CD14-positive monocyte (primary cell): ENCODE measurements around the gene CEL. TPM values are rescaled to one million over a fixed set of nuclear protein-coding genes. Genes with fewer than 3 reads are reported as not detected.
"Not testable (repeated sequence)": the region's sequence is repeated elsewhere in the genome, so short reads cannot be mapped to it uniquely, and the experiment has no call there.

Source experiments
- DNase-seq, 3 donors: peaks; one replicate each; pipeline ENCODE4 v3.0.0-alpha.2; 2011 to 2022
- H2AFZ ChIP-seq: 2 replicates; pipeline ENCODE4 v1.6.0; 2012; ENCODE audit warnings: mild to moderate bottlenecking, low read depth, low read length, inconsistent platforms; ENCODE audit not compliant: insufficient read depth, poor library complexity, severe bottlenecking
- H3K27ac ChIP-seq, 2 donors: 1 replicate in 1 of 2; 2 replicates in 1 of 2; pipeline ENCODE4 v1.5.1; 2012 to 2013; ENCODE audit warnings: low read length in 2 of 2, control low read depth in 1 of 2, inconsistent platforms in 1 of 2, low read depth in 1 of 2, mild to moderate bottlenecking in 1 of 2
- H3K27me3 ChIP-seq, 2 donors: one replicate each; pipeline versions ENCODE4 v1.6.0 to v1.6.1; 2011 to 2013; ENCODE audit warnings: low read length in 2 of 2; ENCODE audit not compliant: control insufficient read depth in 2 of 2, insufficient read depth in 2 of 2
- H3K36me3 ChIP-seq, 2 donors: replicated peaks in 1 of 2; 1 replicate in 1 of 2; 2 replicates in 1 of 2; pipeline versions ENCODE4 v1.5.1 to v1.6.1; 2012 to 2013; ENCODE audit warnings: low read length in 2 of 2, control low read depth in 1 of 2, inconsistent platforms in 1 of 2, mild to moderate bottlenecking in 1 of 2; ENCODE audit not compliant: insufficient read depth in 2 of 2, control insufficient read depth in 1 of 2
- H3K4me1 ChIP-seq, 2 donors: 1 replicate in 1 of 2; 2 replicates in 1 of 2; pipeline versions ENCODE4 v1.5.1 to v1.6.1; 2012 to 2013; ENCODE audit warnings: low read length in 2 of 2, control low read depth in 1 of 2, inconsistent platforms in 1 of 2, mild to moderate bottlenecking in 1 of 2, moderate library complexity in 1 of 2; ENCODE audit not compliant: insufficient read depth in 2 of 2, control insufficient read depth in 1 of 2
- H3K4me2 ChIP-seq: replicated peaks from 2 replicates; pipeline ENCODE3; 2012; ENCODE audit warnings: low read length, moderate library complexity, mild to moderate bottlenecking; ENCODE audit not compliant: poor library complexity, severe bottlenecking; ENCODE audit errors: extremely low read depth
- H3K4me3 ChIP-seq, 3 experiments: fragments of 200-600 bp in 1 of 3; sonication (generic) in 1 of 3; replicated peaks in 1 of 3; 1 replicate in 2 of 3; 2 replicates in 1 of 3; pipeline ENCODE4 v1.5.1; 2011 to 2013; ENCODE audit warnings: low read length in 3 of 3, mild to moderate bottlenecking in 3 of 3, control low read depth in 2 of 3, low read depth in 2 of 3, inconsistent platforms in 1 of 3, moderate library complexity in 1 of 3
- H3K79me2 ChIP-seq: 2 replicates; pipeline ENCODE4 v1.6.0; 2012; ENCODE audit warnings: mild to moderate bottlenecking, control low read depth, inconsistent platforms, low read length, moderate library complexity; ENCODE audit not compliant: insufficient read depth
- H3K9ac ChIP-seq: 2 replicates; pipeline ENCODE4 v1.6.0; 2017; ENCODE audit warnings: low read length, mild to moderate bottlenecking; ENCODE audit not compliant: insufficient read depth, poor library complexity, severe bottlenecking
- H3K9me3 ChIP-seq, 2 donors: replicated peaks in 1 of 2; 1 replicate in 1 of 2; 2 replicates in 1 of 2; pipeline versions ENCODE4 v1.5.1 to v1.6.1; 2012 to 2013; ENCODE audit warnings: low read length in 2 of 2, control low read depth in 1 of 2; ENCODE audit not compliant: control insufficient read depth in 1 of 2, insufficient read depth in 1 of 2
- H4K20me1 ChIP-seq: 2 replicates; pipeline ENCODE4 v1.6.0; 2012; ENCODE audit warnings: mild to moderate bottlenecking, low read length, control low read depth, moderate library complexity; ENCODE audit not compliant: insufficient read depth
- H3K27ac Mint-ChIP-seq, 7 donors: one replicate each; pipeline ENCODE4 v1.8.0; 2020; ENCODE audit warnings: mild to moderate bottlenecking in 7 of 7, mixed read lengths in 7 of 7, moderate library complexity in 6 of 7, inconsistent platforms in 2 of 7
- H3K27me3 Mint-ChIP-seq, 3 donors: one replicate each; pipeline ENCODE4 v1.8.0; 2021 to 2022; ENCODE audit warnings: low read depth in 3 of 3, mild to moderate bottlenecking in 3 of 3, mixed read lengths in 3 of 3, moderate library complexity in 3 of 3, inconsistent platforms in 1 of 3
- H3K36me3 Mint-ChIP-seq, 2 donors: one replicate each; pipeline ENCODE4 v1.8.0; 2020; ENCODE audit warnings: mixed read lengths in 2 of 2, inconsistent platforms in 1 of 2, mild to moderate bottlenecking in 1 of 2
- H3K4me1 Mint-ChIP-seq: one replicate; pipeline ENCODE4 v1.8.0; 2020; ENCODE audit warnings: mild to moderate bottlenecking, mixed read lengths
- H3K4me3 Mint-ChIP-seq, 2 donors: one replicate each; pipeline ENCODE4 v1.8.0; 2020; ENCODE audit warnings: mild to moderate bottlenecking in 2 of 2, mixed read lengths in 2 of 2, moderate library complexity in 1 of 2
- H3K9me3 Mint-ChIP-seq, 7 donors: one replicate each; pipeline ENCODE4 v1.8.0; 2020 to 2022; ENCODE audit warnings: mixed read lengths in 7 of 7, mild to moderate bottlenecking in 6 of 7, moderate library complexity in 6 of 7, inconsistent platforms in 2 of 7
- WGBS: methylation state at CpG from one replicate; pipeline ENCODE4 v1.1.5; 2013; ENCODE audit warnings: missing lambda C conversion rate; ENCODE audit not compliant: insufficient coverage; 5-methylcytosine and 5-hydroxymethylcytosine counted together
- intact Hi-C, 2 donors: fragments of 100-400 bp; cut with micrococcal nuclease; formaldehyde crosslinking; loops; one replicate each; pipeline versions ENCODE4 v1.15.0 to v1.15.1; 2023
- polyA plus RNA-seq, 3 donors: library from polyadenylated mRNA; depleted of rRNA in 1 of 3; unstranded in 2 of 3; stranded (reverse) in 1 of 3; fragments of 300-500 nt in 2 of 3; fragments of >200 nt in 1 of 3; fragmentation: Illumina TruSeq in 2 of 3; gene quantifications; 1 replicate in 2 of 3; 2 replicates in 1 of 3; pipeline ENCODE4 v1.2.3, GENCODE V29; 2012 to 2021
- TF ChIP-seq, protein P1 (sequence below): fragments of 200-600 bp; IDR thresholded peaks from one replicate; pipeline ENCODE4 v1.8.0; 2022; ENCODE audit warnings: antibody characterized with exemption, mild to moderate bottlenecking

CEL gene
- polyA plus RNA-seq, 3 donors = 0.24 TPM; not detected in 2

DNA sequence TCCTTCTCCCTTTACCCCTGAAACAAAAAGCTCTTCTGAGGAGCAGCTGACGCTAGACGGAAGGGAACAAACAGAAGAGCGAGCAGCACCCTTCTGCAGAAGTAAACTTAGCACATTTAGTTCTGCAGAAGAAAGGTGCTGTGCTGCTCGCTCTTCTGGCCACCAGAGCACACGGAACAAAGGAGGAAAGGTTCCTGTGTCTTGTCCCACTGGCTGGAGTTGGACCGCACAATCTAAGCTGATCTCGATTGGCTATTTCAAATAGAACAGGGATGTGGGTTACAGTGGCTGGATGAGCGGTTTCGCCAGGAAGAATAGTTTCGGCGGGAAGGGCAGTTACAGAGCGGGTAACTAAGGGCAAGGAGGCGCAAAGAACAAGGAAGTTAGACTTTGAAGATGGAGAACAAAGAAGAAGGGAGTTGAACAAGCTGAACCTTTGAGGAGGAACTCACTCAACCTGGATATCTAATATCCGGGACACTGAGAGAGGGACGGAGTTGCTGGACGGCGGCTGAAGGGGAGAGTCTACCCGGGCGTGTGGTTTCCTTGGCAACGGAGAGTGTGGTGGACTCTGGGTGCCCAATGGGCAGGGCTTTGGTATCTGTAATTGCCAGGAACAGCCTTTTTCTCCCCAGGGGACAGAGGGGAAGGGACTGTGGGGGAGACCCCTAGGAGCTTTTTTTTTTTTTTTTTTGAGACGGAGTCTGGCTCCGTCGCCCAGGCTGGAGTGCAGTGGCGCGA is 23.8 kb upstream of the CEL start:
- H2AFZ ChIP-seq = no peak overlapping the region
- no peak overlapping the region for H3K27ac ChIP-seq
- 86% methylated on average over 14 of the region's 25 CpGs for WGBS
- peaks cover 78% of the 10 kb centered on the region for H4K20me1 ChIP-seq
- H3K4me3 ChIP-seq = no peak overlapping the region
- intact Hi-C loops = loop anchor here in 1 of 2 donors (10.0 kb wide), 1 partner anchor 337 kb away; the partner anchor contains the start of genes STKLD1 and SURF4
- TF ChIP-seq, protein P1, sequence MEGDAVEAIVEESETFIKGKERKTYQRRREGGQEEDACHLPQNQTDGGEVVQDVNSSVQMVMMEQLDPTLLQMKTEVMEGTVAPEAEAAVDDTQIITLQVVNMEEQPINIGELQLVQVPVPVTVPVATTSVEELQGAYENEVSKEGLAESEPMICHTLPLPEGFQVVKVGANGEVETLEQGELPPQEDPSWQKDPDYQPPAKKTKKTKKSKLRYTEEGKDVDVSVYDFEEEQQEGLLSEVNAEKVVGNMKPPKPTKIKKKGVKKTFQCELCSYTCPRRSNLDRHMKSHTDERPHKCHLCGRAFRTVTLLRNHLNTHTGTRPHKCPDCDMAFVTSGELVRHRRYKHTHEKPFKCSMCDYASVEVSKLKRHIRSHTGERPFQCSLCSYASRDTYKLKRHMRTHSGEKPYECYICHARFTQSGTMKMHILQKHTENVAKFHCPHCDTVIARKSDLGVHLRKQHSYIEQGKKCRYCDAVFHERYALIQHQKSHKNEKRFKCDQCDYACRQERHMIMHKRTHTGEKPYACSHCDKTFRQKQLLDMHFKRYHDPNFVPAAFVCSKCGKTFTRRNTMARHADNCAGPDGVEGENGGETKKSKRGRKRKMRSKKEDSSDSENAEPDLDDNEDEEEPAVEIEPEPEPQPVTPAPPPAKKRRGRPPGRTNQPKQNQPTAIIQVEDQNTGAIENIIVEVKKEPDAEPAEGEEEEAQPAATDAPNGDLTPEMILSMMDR = no peak
- Mint-ChIP-seq H3K4me3 (no peak overlapping the region), H3K36me3 (peaks cover 32 to 38% of the 10 kb centered on the region in 2 donors), H3K4me1 (peaks cover 29% of the 10 kb centered on the region), H3K27ac (peak overlapping the region in 3 of 7 donors; percentile 44 to 65 (median 51)), H3K9me3 (no peaks in the 10 kb centered on the region), H3K27me3 (peaks cover 0 to 2% (median 0%) of the 10 kb centered on the region in 3 donors)
- no peak overlapping the region for H3K4me2 ChIP-seq
- H3K9me3 ChIP-seq = no peaks in the 10 kb centered on the region
- H3K9ac ChIP-seq = no peak overlapping the region
- peaks cover 15 to 43% of the 10 kb centered on the region in 2 donors for H3K36me3 ChIP-seq
- DNase-seq = no peak
- peaks cover 7 to 17% of the 10 kb centered on the region in 2 donors for H3K4me1 ChIP-seq
- H3K79me2 ChIP-seq = peaks cover 88% of the 10 kb centered on the region
- H3K27me3 ChIP-seq = no peaks in the 10 kb centered on the region

GRCh38 chr9:133040892-133041479 is 20.8 kb upstream of the CEL start:
- intact Hi-C loops = not testable (repeated sequence)
- peaks cover 58% of the 10 kb centered on the region for H3K79me2 ChIP-seq
- WGBS = 92% methylated on average over 2 of the region's 12 CpGs

More at GRCh38 chr9:133040892-133041479, 20.8 kb upstream of the CEL start:
- Histone ChIP-seq H4K20me1 (peaks cover 49% of the 10 kb centered on the region), H3K36me3 (peaks cover 45 to 63% of the 10 kb centered on the region in 2 donors)
- DNase-seq = peak in 1 of 3 donors; percentile 5
- Mint-ChIP-seq H3K36me3 (peaks cover 60% of the 10 kb centered on the region in 2 donors), H3K27ac (peak overlapping the region in 1 of 7 donors; percentile 2)
- not testable (repeated sequence) for H3K27me3 Mint-ChIP-seq, H3K27me3 ChIP-seq, H3K4me3 ChIP-seq, H3K9ac ChIP-seq, H2AFZ ChIP-seq, H3K4me1 Mint-ChIP-seq, H3K4me1 ChIP-seq, H3K4me3 Mint-ChIP-seq, H3K27ac ChIP-seq, H3K4me2 ChIP-seq, H3K9me3 Mint-ChIP-seq, H3K9me3 ChIP-seq
- TF ChIP-seq, protein P1 = peak; percentile 74
